Loucy (cell line): ENCODE results near the gene AP1M2.

Source experiments
- EZH2phosphoT487 ChIP-seq: fragments of 200-600 bp; IDR thresholded peaks from 2 replicates; pipeline ENCODE4 v1.6.1; 2018; ENCODE audit warnings: antibody characterized with exemption, mild to moderate bottlenecking, moderate library complexity, borderline replicate concordance
- TF ChIP-seq, protein P1 (sequence below): fragments of 200-600 bp; sonication (generic); conservative IDR thresholded peaks from 2 replicates; pipeline ENCODE4 v1.5.1; 2014; ENCODE audit warnings: mild to moderate bottlenecking, antibody characterized with exemption, low read length

- TF ChIP-seq, protein P1, sequence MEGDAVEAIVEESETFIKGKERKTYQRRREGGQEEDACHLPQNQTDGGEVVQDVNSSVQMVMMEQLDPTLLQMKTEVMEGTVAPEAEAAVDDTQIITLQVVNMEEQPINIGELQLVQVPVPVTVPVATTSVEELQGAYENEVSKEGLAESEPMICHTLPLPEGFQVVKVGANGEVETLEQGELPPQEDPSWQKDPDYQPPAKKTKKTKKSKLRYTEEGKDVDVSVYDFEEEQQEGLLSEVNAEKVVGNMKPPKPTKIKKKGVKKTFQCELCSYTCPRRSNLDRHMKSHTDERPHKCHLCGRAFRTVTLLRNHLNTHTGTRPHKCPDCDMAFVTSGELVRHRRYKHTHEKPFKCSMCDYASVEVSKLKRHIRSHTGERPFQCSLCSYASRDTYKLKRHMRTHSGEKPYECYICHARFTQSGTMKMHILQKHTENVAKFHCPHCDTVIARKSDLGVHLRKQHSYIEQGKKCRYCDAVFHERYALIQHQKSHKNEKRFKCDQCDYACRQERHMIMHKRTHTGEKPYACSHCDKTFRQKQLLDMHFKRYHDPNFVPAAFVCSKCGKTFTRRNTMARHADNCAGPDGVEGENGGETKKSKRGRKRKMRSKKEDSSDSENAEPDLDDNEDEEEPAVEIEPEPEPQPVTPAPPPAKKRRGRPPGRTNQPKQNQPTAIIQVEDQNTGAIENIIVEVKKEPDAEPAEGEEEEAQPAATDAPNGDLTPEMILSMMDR: no peak
- no peak for TF ChIP-seq EZH2phosphoT487
Observed at GRCh38 chr19:10543420-10544241, 43.5 kb downstream of the AP1M2 start, which contains the start of gene ATG4D.
